ENCODE data around the gene FARP2.
"Not testable (repeated sequence)": the region's sequence is repeated elsewhere in the genome, so short reads cannot be mapped to it uniquely, and the experiment has no call there.

Gene FARP2

DNA sequence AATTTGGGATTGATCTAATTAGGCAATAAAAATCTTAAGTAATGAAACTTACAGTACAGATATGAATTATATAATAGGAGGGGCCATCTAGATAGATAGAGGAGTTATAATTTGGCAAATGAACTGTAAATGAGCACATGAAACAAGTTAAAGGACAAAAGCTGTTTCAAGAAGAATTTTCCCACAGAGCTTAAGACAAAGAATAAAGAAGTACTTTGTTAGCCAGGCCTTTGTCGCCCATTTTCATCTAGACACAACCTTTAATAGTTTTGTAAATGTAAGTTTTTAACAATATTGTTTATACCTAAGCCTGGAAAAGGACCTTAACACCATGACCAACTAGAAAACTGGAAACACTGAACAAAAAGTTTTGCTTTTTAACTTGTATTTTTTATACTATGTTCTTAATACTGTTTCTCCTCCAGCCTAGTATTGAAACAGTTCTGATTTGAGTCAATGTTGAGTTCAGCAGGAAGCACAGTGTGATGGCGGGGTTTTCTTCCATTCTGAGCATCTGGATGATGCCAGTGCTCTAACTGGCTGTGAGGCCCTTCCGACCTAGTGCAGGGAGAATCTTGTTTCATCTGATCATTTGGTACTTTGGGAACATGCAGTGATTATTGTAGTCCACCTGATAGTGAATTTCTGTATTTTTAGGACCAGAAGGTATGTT is 37.6 kb downstream of the FARP2 start:
- no peaks in the 10 kb centered on the region for H4K20me1 ChIP-seq (ENCODE audit: insufficient read depth, low read length, poor library complexity, severe bottlenecking)
- no peaks in the 10 kb centered on the region for H3K27me3 ChIP-seq (ENCODE audit: insufficient read depth, low read length, poor library complexity, severe bottlenecking)
- H2AFZ ChIP-seq (ENCODE audit: low read length): no peak overlapping the region
- no peak overlapping the region for H3K9ac ChIP-seq (ENCODE audit: low read depth, low read length, poor library complexity, severe bottlenecking)
- no peak overlapping the region for H3K4me2 ChIP-seq (ENCODE audit: low read depth, low read length, poor library complexity, severe bottlenecking)
- no peaks in the 10 kb centered on the region for H3K4me1 ChIP-seq (ENCODE audit: insufficient read depth, low read length, poor library complexity, severe bottlenecking)
- TF ChIP-seq, protein P1, sequence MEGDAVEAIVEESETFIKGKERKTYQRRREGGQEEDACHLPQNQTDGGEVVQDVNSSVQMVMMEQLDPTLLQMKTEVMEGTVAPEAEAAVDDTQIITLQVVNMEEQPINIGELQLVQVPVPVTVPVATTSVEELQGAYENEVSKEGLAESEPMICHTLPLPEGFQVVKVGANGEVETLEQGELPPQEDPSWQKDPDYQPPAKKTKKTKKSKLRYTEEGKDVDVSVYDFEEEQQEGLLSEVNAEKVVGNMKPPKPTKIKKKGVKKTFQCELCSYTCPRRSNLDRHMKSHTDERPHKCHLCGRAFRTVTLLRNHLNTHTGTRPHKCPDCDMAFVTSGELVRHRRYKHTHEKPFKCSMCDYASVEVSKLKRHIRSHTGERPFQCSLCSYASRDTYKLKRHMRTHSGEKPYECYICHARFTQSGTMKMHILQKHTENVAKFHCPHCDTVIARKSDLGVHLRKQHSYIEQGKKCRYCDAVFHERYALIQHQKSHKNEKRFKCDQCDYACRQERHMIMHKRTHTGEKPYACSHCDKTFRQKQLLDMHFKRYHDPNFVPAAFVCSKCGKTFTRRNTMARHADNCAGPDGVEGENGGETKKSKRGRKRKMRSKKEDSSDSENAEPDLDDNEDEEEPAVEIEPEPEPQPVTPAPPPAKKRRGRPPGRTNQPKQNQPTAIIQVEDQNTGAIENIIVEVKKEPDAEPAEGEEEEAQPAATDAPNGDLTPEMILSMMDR (conservative IDR thresholded peaks at IDR 0.05; ENCODE audit: low read length): no peak
- no peak for TF ChIP-seq EZH2phosphoT487 (IDR thresholded peaks at IDR 0.05; ENCODE audit: borderline replicate concordance)
- H3K36me3 ChIP-seq (ENCODE audit: insufficient read depth, low read length): no peaks in the 10 kb centered on the region
- no peaks in the 10 kb centered on the region for H3K79me2 ChIP-seq (ENCODE audit: insufficient read depth, low read length)
- H3K9me2 ChIP-seq (replicated peaks; ENCODE audit: low read depth, low read length): no peaks in the 10 kb centered on the region
- no peaks in the 10 kb centered on the region for H3F3A ChIP-seq (ENCODE audit: low read depth)
- H3K4me3 ChIP-seq (ENCODE audit: low read length, poor library complexity, severe bottlenecking): no peak overlapping the region
- H3K9me3 ChIP-seq (ENCODE audit: insufficient read depth, low read depth, low read length): no peaks in the 10 kb centered on the region

DNA sequence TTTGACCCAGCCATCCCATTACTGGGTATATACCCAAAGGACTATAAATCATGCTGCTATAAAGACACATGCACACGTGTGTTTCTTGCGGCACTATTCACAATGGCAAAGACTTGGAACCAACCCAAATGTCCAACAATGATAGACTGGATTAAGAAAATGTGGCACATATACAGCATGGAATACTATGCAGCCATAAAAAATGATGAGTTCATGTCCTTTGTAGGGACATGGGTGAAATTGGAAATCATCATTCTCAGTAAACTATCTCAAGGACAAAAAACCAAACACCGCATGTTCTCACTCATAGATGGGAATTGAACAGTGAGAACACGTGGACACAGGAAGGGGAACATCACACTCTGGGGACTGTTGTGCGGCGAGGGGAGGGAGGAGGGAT is 40.7 kb downstream of the FARP2 start:
- H3K27me3 ChIP-seq (ENCODE audit: insufficient read depth, low read length, poor library complexity, severe bottlenecking); H3K4me3 ChIP-seq (ENCODE audit: low read length, poor library complexity, severe bottlenecking); H3K79me2 ChIP-seq (ENCODE audit: insufficient read depth, low read length); H3K4me1 ChIP-seq (ENCODE audit: insufficient read depth, low read length, poor library complexity, severe bottlenecking); H3K9ac ChIP-seq (ENCODE audit: low read depth, low read length, poor library complexity, severe bottlenecking); H2AFZ ChIP-seq (ENCODE audit: low read length); H3K9me3 ChIP-seq (ENCODE audit: insufficient read depth, low read depth, low read length); H3K36me3 ChIP-seq (ENCODE audit: insufficient read depth, low read length); H3K9me2 ChIP-seq (replicated peaks; ENCODE audit: low read depth, low read length); H3F3A ChIP-seq (ENCODE audit: low read depth); H4K20me1 ChIP-seq (ENCODE audit: insufficient read depth, low read length, poor library complexity, severe bottlenecking); H3K4me2 ChIP-seq (ENCODE audit: low read depth, low read length, poor library complexity, severe bottlenecking): not testable (repeated sequence)

DNA sequence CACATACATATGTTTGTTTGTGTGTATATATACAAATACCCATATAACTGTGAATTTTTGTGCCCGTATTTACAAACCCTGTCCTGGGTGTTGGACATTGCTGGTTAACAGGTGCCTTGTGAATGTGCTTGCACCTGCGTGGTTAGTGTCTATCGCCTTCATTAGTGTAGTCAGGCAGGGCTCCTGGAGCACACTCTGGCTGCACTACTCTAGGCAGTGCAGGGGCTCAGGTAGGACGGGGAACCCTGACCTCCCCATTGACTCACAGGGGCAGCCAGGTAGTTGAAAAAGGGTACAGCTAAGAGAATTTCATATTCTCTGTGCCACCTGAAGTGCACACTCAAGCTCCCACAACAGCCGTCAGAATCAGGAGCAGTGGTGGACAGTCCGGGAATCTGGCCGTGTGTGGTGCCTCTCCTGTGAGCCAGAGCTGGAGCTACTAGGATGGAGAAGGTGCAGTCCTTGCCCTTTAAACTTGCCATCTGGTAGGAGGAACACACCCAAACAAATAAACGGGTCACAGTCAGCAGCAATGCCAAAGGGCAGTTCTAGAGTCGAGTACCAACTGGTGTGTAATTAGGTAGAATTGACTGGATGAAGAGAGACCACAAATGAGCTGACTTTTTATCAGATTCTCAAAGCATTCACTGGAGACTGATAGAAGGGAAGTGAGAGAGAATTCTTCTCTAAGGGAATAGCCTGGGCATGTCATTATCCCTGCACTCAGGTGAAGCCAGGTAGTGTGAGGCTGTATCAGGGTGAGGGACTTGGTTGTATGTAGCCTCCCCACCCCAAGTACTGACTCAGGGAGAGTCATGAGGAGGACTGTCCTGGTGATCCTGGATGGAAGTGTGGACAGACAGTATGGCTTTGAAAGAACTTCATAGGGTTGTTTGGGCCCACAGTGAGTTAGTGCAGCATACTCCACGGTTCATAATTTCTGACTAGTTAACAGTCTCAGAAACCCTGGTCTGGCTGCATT is 44.1 kb downstream of the FARP2 start:
- no peak overlapping the region for H3K4me3 ChIP-seq (ENCODE audit: low read length, poor library complexity, severe bottlenecking)
- no peaks in the 10 kb centered on the region for H4K20me1 ChIP-seq (ENCODE audit: insufficient read depth, low read length, poor library complexity, severe bottlenecking)
- H3K27me3 ChIP-seq (ENCODE audit: insufficient read depth, low read length, poor library complexity, severe bottlenecking): no peaks in the 10 kb centered on the region
- no peaks in the 10 kb centered on the region for H3K79me2 ChIP-seq (ENCODE audit: insufficient read depth, low read length)
- H3K4me2 ChIP-seq (ENCODE audit: low read depth, low read length, poor library complexity, severe bottlenecking): no peak overlapping the region
- no peaks in the 10 kb centered on the region for H3K9me3 ChIP-seq (ENCODE audit: insufficient read depth, low read depth, low read length)
- TF ChIP-seq, protein P1 (conservative IDR thresholded peaks at IDR 0.05; ENCODE audit: low read length): no peak
- TF ChIP-seq EZH2phosphoT487 (IDR thresholded peaks at IDR 0.05; ENCODE audit: borderline replicate concordance): no peak
- H3K4me1 ChIP-seq (ENCODE audit: insufficient read depth, low read length, poor library complexity, severe bottlenecking): no peaks in the 10 kb centered on the region
- no peaks in the 10 kb centered on the region for H3K36me3 ChIP-seq (ENCODE audit: insufficient read depth, low read length)
- no peak overlapping the region for H3K9ac ChIP-seq (ENCODE audit: low read depth, low read length, poor library complexity, severe bottlenecking)
- H2AFZ ChIP-seq (ENCODE audit: low read length): no peak overlapping the region
- no peaks in the 10 kb centered on the region for H3F3A ChIP-seq (ENCODE audit: low read depth)
- H3K9me2 ChIP-seq (replicated peaks; ENCODE audit: low read depth, low read length): no peaks in the 10 kb centered on the region

Data from Loucy (cell line).